HG03280 (cell line): ENCODE measurements around the gene FBXL20.
"Not testable (repeated sequence)": the region's sequence is repeated elsewhere in the genome, so short reads cannot be mapped to it uniquely, and the experiment has no call there.

Experiments
- ATAC-seq: cut with Tn5 transposase; IDR thresholded peaks from one replicate; pipeline ENCODE4 v1.9.1; 2021; ENCODE audit warnings: mild to moderate bottlenecking, moderate library complexity; ENCODE audit not compliant: unreplicated experiment

Gene FBXL20

DNA sequence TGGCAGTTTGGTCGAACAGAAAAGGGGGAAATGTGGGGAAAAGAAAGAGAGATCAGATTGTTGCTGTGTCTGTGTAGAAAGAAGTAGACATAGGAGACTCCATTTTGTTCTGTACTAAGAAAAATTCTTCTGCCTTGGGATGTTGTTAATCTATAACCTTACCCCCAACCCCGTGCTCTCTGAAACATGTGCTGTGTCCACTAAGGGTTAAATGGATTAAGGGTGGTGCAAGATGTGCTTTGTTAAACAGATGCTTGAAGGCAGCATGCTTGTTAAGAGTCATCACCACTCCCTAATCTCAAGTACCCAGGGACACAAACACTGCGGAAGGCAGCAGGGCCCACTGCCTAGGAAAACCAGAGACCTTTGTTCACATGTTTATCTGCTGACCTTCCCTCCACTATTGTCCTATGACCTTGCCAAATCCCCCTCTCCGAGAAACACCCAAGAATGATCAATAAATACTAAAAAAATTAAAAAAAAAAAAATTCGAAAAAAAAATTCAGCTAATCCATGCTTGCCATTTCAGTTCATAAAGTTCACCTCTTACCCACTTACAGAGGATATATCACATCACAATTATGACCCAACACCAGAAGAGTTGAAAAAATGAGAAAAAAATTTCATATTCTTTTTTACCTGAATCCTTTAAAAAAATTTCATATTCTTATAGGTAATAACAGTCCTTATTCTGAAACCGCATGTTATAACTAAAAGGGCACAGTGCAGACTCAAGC, 67.2 kb downstream of the FBXL20 start:
- ATAC-seq: not testable (repeated sequence)

DNA sequence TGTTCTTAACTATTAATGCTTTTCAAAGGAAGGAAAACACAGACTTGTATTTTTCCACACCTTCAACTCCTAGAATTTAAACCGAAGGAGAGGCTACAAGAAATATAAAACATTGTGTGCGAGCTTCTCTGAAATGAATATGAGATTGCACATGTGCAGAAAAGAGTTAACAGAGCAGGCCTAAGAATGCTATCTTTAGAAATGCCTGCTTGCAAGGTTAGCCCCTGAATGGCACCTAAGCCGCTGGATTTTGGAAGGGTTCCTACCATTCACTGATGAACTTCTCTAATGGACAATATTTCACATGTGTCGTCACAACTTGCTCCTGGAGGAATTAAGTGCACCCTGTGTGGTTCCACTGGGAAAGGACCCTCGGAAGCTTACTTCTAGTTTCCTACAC, 69.3 kb downstream of the FBXL20 start:
- ATAC-seq: no peak

DNA sequence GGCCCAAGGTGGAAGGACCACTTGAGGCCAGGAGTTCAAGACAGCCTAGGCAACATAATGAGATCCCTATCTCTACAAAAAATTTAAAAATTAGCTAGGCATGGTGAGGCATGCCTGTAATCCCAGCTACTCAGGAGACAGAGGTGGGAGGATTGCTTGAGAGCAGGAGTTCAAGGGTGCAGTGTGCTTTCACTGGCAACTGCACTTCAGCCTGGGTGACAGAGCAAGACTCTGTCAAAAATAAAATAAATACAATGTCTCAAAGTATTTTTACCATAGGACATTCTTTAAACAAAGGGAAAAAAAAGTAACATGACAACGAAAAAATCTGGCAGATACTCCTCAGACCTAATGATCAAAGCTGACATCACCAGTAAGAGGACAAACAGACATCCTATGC, 72.6 kb downstream of the FBXL20 start:
- ATAC-seq: no peak

DNA sequence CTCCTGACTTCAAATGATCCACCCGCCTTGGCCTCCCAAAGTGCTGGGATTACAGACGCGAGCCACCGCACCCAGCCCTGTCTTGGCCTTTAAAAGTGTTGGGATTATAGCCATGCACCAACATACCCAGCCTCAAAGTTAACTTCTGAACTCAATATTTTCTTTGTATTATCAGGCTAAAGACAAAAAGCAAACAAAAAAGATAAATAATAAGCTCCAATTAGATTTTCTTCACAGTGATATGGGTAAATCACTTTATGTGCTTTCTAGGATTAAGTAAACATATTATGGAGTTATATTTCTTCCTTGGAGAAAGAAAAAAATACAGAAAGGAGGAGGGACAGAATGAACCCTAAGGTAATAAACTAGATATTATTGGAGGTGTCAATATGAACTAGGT, 74.3 kb downstream of the FBXL20 start:
- no peak for ATAC-seq

GRCh38 chr17:39325528-39326240, 75.7 kb downstream of the FBXL20 start:
- ATAC-seq: no peak

GRCh38 chr17:39318636-39319035, 82.8 kb downstream of the FBXL20 start:
- no peak for ATAC-seq

- no peak for ATAC-seq
These were observed 94.8 kb downstream of the FBXL20 start for GRCh38 chr17:39306509-39307212.

GRCh38 chr17:39305978-39306377, 95.4 kb downstream of the FBXL20 start:
- no peak for ATAC-seq

- ATAC-seq: no peak
These were observed 97.2 kb downstream of the FBXL20 start for GRCh38 chr17:39304188-39304587.

DNA sequence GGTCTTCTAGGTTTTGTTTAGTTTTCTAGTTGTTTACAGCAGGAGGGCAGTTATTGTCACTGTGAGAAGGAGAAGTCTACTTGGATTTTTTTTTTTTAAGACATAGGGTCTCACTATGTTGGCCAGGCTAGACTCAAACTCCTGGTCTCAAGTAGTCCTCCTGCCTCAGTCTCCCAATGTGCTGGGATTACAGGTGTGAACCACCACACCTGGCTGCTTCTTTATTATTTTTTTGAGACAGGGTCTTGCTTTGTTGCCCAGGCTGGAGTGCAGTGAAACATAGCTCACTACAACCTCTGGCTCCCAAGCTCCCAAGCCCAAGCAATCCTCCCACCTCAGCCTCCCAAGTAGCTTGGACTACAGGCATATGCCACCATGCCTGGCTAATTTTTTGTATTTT, 107.4 kb downstream of the FBXL20 start:
- ATAC-seq: no peak

DNA sequence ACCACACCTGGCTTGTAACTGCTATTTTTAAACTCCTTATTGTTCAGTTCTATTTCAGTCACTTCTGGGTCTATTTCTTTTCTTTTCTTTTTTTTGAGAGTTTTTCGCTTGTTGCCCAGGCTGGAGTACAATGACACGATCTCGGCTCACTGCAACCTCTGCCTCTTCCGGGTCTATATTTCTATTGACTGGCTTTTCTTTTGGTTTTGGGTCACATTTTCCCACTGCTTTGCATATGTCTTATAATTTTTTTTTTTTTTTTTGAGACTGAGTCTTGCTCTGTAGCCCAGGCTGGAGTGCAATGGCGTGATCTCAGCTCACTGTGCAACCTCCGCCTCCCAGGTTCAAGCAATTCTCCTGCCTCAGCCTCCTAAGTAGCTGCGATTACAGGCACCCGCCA, 108.9 kb downstream of the FBXL20 start:
- ATAC-seq: not testable (repeated sequence)

- ATAC-seq: not testable (repeated sequence)
These were observed 114.9 kb downstream of the FBXL20 start for GRCh38 chr17:39286513-39286912.

- ATAC-seq: no peak
These were observed 116.7 kb downstream of the FBXL20 start for GRCh38 chr17:39284685-39285084.

DNA sequence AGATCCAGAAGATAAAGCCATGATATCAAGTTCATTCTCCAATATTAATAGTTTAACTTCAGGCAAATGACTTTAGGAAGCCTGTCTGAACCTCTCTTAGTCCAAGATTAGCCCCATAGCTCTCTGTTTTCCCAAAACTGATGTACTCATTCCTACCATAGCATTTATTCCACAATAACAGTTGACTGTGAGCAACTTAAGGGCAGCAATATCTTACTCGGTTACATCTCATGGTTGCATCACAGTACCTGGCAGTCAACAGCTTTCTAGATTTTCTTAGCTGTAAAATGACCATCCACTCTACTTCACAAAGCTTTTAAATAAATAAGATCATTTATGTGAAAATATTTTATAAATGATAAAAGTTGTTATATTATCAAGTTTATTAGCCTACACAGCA, 117.5 kb downstream of the FBXL20 start:
- ATAC-seq: no peak

DNA sequence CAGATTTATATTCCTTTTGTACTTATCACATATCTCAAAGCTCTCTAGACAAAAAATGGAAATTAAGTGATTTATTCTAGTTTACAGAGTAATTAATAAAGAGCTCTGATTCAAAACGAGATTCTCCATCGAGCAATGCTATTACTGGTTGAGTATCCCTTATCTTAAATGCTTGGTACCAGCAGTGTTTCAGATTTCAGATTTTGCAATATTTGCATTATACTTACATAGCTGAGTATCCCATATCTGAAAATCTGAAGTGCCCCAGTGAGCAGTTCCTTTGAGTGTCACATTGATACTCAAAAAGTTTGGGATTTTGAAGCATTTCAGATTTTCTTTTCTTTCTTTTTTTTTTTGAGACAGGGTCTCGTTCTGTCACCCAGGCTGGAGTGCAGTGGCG, 118.3 kb downstream of the FBXL20 start:
- ATAC-seq: no peak

- ATAC-seq: no peak
These were observed 119.6 kb downstream of the FBXL20 start for GRCh38 chr17:39281806-39282205.

DNA sequence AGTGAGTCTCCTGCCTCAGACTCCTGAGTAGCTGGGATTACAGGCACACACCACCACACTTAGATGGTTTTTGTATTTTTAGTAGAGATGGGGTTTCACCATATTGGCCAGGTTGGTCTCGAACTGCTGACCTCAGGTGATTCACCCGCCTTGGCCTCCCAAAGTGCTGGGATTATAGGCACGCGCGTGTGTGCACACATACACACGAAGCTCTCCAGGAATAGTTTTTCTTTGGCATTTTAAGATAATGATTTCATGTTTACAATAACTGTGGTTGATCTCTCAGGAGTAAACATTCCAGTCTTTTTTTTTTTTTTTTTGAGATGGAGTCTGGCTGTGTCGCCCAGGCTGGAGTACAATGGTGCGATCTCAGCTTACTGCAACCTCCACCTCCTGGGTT, 123.2 kb downstream of the FBXL20 start:
- ATAC-seq: not testable (repeated sequence)

GRCh38 chr17:39277110-39277509, 124.3 kb downstream of the FBXL20 start:
- no peak for ATAC-seq

- no peak for ATAC-seq
These were observed 125.3 kb downstream of the FBXL20 start for GRCh38 chr17:39276113-39276512.

GRCh38 chr17:39271546-39271945, 129.9 kb downstream of the FBXL20 start:
- no peak for ATAC-seq

DNA sequence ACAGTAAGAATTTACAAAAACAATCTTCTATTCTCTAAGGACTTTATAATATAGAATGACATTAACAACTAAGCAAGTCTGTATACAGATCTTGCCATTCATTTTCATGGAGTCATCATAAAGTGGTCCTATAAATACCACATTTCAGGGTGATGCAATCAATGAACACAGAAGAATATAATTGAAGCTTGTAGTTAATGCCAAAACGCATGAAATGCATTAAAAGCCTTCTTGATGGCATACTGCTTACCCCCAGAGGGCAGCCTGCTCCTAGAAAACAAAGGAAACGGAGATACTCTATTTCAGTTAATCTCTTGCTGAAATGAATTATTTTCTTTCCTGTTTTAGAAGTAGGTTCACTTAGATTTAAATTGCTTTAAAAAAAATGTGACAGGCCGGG, 130.5 kb downstream of the FBXL20 start:
- ATAC-seq: no peak

DNA sequence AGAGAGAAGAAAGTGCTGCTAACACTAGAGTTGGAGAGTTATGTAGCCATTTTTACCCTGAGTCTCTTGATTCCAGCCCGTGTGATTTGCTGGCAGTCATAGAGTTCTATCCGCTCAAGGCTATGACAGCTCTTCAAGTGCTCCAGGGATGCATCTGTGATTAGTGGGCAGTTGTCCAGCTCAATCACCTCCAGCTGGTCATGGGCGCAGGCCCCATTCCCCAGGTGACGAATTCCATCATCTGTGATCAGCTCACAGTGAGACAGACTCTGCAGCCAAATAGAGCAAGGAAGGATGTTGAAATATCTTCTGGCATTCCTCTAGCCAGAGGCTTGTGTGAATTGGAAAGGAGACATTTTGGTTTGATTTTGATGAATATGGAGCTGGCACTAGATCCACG, 137.3 kb downstream of the FBXL20 start:
- no peak for ATAC-seq
